Panc1 (cell line): ENCODE results near the gene SLC35A1. TPM values are rescaled to one million over a fixed set of nuclear protein-coding genes. Genes with fewer than 3 reads are reported as not detected.

Source experiments
- ATAC-seq: fragments of 200-7000 bp; cut with Tn5 transposase; 2 replicates; pipeline ENCODE4 v1.9.1; 2020; ENCODE audit warnings: mild to moderate bottlenecking, moderate library complexity
- BruUV-seq: library from RNA; stranded (reverse); fragments of 400-500 nt; replicated peaks from 2 replicates; lab custom pipeline; 2021; lab: Mats Ljungman, UMichigan
- CTCF ChIA-PET: fragments of 300-600 bp; sonication (Branson Sonifier 250); formaldehyde crosslinking; loops from one replicate; lab custom pipeline; 2022; ENCODE audit warnings: antibody characterized with exemption; lab: Charles Lee
- POLR2A ChIA-PET: fragments of 300-600 bp; sonication (Branson Sonifier 250); formaldehyde crosslinking; loops from one replicate; lab custom pipeline; 2022; ENCODE audit warnings: antibody characterized with exemption; lab: Charles Lee
- DNase-seq: peaks from one replicate; pipeline ENCODE4 v3.0.0-alpha.2; 2010; ENCODE audit warnings: low read depth, low spot score
- H3K27ac ChIP-seq: 2 replicates; pipeline ENCODE4 v1.5.1; 2011; ENCODE audit warnings: mild to moderate bottlenecking, low read length, inconsistent platforms
- H3K27me3 ChIP-seq: fragments of 200-500 bp; sonication (Bioruptor generic); 2 replicates; pipeline ENCODE4 v1.6.0; 2014; ENCODE audit warnings: low read length, inconsistent platforms; ENCODE audit not compliant: control insufficient read depth, insufficient read depth
- H3K36me3 ChIP-seq: fragments of 200-500 bp; sonication (Bioruptor generic); 2 replicates; pipeline ENCODE4 v1.5.1; 2014; ENCODE audit warnings: inconsistent platforms, mild to moderate bottlenecking, low read length, moderate library complexity; ENCODE audit not compliant: control insufficient read depth, insufficient read depth
- H3K4me1 ChIP-seq: 2 replicates; pipeline ENCODE4 v1.5.1; 2011; ENCODE audit warnings: inconsistent platforms, mild to moderate bottlenecking, low read length, moderate library complexity; ENCODE audit not compliant: control insufficient read depth, insufficient read depth
- H3K4me3 ChIP-seq, 2 experiments: 2 replicates each; pipeline ENCODE4 v1.5.1; 2011 to 2012; ENCODE audit warnings: low read depth in 2 of 2, low read length in 2 of 2, mild to moderate bottlenecking in 2 of 2, inconsistent platforms in 1 of 2, moderate library complexity in 1 of 2
- H3K9me3 ChIP-seq: fragments of 200-500 bp; sonication (Bioruptor generic); 2 replicates; pipeline ENCODE4 v1.5.1; 2014; ENCODE audit warnings: low read depth, mild to moderate bottlenecking, inconsistent platforms, low read length, moderate library complexity; ENCODE audit not compliant: control insufficient read depth, insufficient read depth
- CTCF ChIP-seq: fragments of 450-650 bp; IDR thresholded peaks from 2 replicates; pipeline ENCODE4 v1.5.1; 2017; ENCODE audit warnings: mild to moderate bottlenecking
- POLR2AphosphoS5 ChIP-seq: IDR thresholded peaks from 2 replicates; pipeline ENCODE4 v1.6.1; 2012; ENCODE audit warnings: mild to moderate bottlenecking, low read depth, low read length, moderate library complexity
- REST ChIP-seq, 2 experiments: IDR thresholded peaks; 2 replicates each; pipeline ENCODE4 v1.6.1; 2011 to 2012; ENCODE audit warnings: low read depth in 2 of 2, control low read depth in 1 of 2, low read length in 1 of 2, mild to moderate bottlenecking in 1 of 2, moderate library complexity in 1 of 2; ENCODE audit not compliant: insufficient read depth in 1 of 2
- SIN3A ChIP-seq: IDR thresholded peaks from 2 replicates; pipeline ENCODE4 v1.6.1; 2012; ENCODE audit warnings: low read depth, mild to moderate bottlenecking, low read length, moderate library complexity, borderline replicate concordance; ENCODE audit not compliant: insufficient read depth
- TCF7L2 ChIP-seq: IDR thresholded peaks from 2 replicates; pipeline ENCODE4 v1.6.1; 2011; ENCODE audit warnings: mild to moderate bottlenecking, low read depth, low read length, inconsistent platforms
- in situ Hi-C: cut with HindIII; loops from 2 replicates; pipeline ENCODE4 v1.10.0; 2016; ENCODE audit warnings: low sequenced_read_pairs, low pct_unique_long_range_greater_than_20kb
- intact Hi-C: fragments of 100-400 bp; cut with micrococcal nuclease; formaldehyde crosslinking; loops from one replicate; pipeline ENCODE4 v1.10.0; 2022; ENCODE audit not compliant: unreplicated experiment
- total RNA-seq: library from RNA; stranded (reverse); gene quantifications from one replicate; pipeline ENCODE4 v1.2.1, GENCODE V29; 2021; ENCODE audit not compliant: unreplicated experiment

The SLC35A1 gene
- total RNA-seq, 1 experiment from 2014 or later: 14.9 TPM

- no TSS peak for BruUV-seq
- Histone ChIP-seq H3K9me3 (no peaks in the 10 kb centered on the region), H3K27me3 (no peaks in the 10 kb centered on the region), H3K36me3 (no peaks in the 10 kb centered on the region), H3K4me1 (no peaks in the 10 kb centered on the region), H3K27ac (no peak overlapping the region), H3K4me3 (no peak overlapping the region)
- ChIA-PET POLR2A (no interaction called here), CTCF (no interaction called here)
- peak; percentile 95 to 98 for TF ChIP-seq REST (IDR thresholded peaks at IDR 0.05; ENCODE audit: insufficient read depth in 1 of 2, low read depth in 2 of 2, low read length in 1 of 2)
- no peak for TF ChIP-seq TCF7L2
- intact Hi-C loops: no loop called here
- no peak for DNase-seq
- ATAC-seq: no peak
- in situ Hi-C loops: no loop called here
Measured at GRCh38 chr6:87436435-87436834, 36.3 kb upstream of the SLC35A1 start.

GRCh38 chr6:87441711-87442110, 31.1 kb upstream of the SLC35A1 start:
- TF ChIP-seq TCF7L2: no peak
- no peak for TF ChIP-seq SIN3A
- no peak for TF ChIP-seq CTCF
- no peak for TF ChIP-seq REST (IDR thresholded peaks at IDR 0.05; ENCODE audit: insufficient read depth in 1 of 2, low read depth in 2 of 2, low read length in 1 of 2)
- no peak for TF ChIP-seq POLR2AphosphoS5
- intact Hi-C loops (no loop called here), in situ Hi-C loops (no loop called here)
- POLR2A ChIA-PET: no interaction called here
- no TSS peak for BruUV-seq
- Histone ChIP-seq H3K27ac (no peak overlapping the region), H3K9me3 (no peaks in the 10 kb centered on the region), H3K27me3 (no peaks in the 10 kb centered on the region; the same call in 1 of the 2 replicates), H3K36me3 (no peaks in the 10 kb centered on the region), H3K4me3 (no peak overlapping the region), H3K4me1 (no peaks in the 10 kb centered on the region)
- no peak for DNase-seq
- CTCF ChIA-PET: no interaction called here
- ATAC-seq: no peak
